Mesendoderm (in vitro differentiated cells): ENCODE data around the gene MATCAP1.
A peak's percentile ranks its signal among the peaks of the same experiment; 100 is the strongest.

Source experiments
- DNase-seq: peaks from one replicate; pipeline ENCODE4 v3.0.0; 2013
- H2AK5ac ChIP-seq: 2 replicates; pipeline ENCODE4 v1.6.1; 2013; ENCODE audit warnings: low read length, inconsistent platforms
- H2BK120ac ChIP-seq: 2 replicates; pipeline ENCODE4 v1.6.1; 2013; ENCODE audit warnings: low read depth, mild to moderate bottlenecking, low read length, moderate library complexity, mixed read lengths
- H2BK15ac ChIP-seq: replicated peaks from 2 replicates; pipeline ENCODE4 v1.6.1; 2013; ENCODE audit warnings: low read depth, mild to moderate bottlenecking, moderate library complexity
- H2BK5ac ChIP-seq: 2 replicates; pipeline ENCODE4 v1.6.1; 2013; ENCODE audit warnings: low read length, inconsistent platforms
- H3K18ac ChIP-seq: 2 replicates; pipeline ENCODE4 v1.6.1; 2013; ENCODE audit warnings: mild to moderate bottlenecking, low read length, mixed read lengths
- H3K23ac ChIP-seq: one replicate; pipeline ENCODE4 v1.6.1; 2013; ENCODE audit warnings: low read length
- H3K27ac ChIP-seq: 2 replicates; pipeline ENCODE4 v1.5.1; 2013; ENCODE audit warnings: low read depth, mild to moderate bottlenecking, inconsistent platforms, low read length, moderate library complexity
- H3K27me3 ChIP-seq: 2 replicates; pipeline ENCODE4 v1.6.1; 2013; ENCODE audit warnings: low read length, control low read depth, mild to moderate bottlenecking, inconsistent platforms; ENCODE audit not compliant: insufficient read depth, poor library complexity
- H3K36me3 ChIP-seq: 2 replicates; pipeline ENCODE4 v1.6.1; 2013; ENCODE audit warnings: low read length, inconsistent platforms; ENCODE audit not compliant: control insufficient read depth, insufficient read depth
- H3K4ac ChIP-seq: one replicate; pipeline ENCODE4 v1.6.1; 2013; ENCODE audit warnings: low read depth, mild to moderate bottlenecking, low read length, moderate library complexity
- H3K4me1 ChIP-seq: 2 replicates; pipeline ENCODE4 v1.6.1; 2013; ENCODE audit warnings: low read depth, low read length, inconsistent platforms; ENCODE audit not compliant: control insufficient read depth
- H3K4me2 ChIP-seq: 2 replicates; pipeline ENCODE4 v1.6.1; 2013; ENCODE audit warnings: low read length
- H3K4me3 ChIP-seq: 2 replicates; pipeline ENCODE4 v1.5.1; 2013; ENCODE audit warnings: mild to moderate bottlenecking, low read length
- H3K56ac ChIP-seq: one replicate; pipeline ENCODE4 v1.6.1; 2013; ENCODE audit warnings: low read length
- H3K79me1 ChIP-seq: 2 replicates; pipeline ENCODE4 v1.6.1; 2013; ENCODE audit warnings: low read length, inconsistent platforms
- H3K79me2 ChIP-seq: 2 replicates; pipeline ENCODE4 v1.6.1; 2013; ENCODE audit warnings: mild to moderate bottlenecking, low read length; ENCODE audit not compliant: control insufficient read depth, insufficient read depth
- H3K9ac ChIP-seq: 2 replicates; pipeline ENCODE4 v1.6.1; 2013; ENCODE audit warnings: low read length, inconsistent platforms
- H4K5ac ChIP-seq: one replicate; pipeline ENCODE4 v1.6.1; 2013; ENCODE audit warnings: low read length
- H4K8ac ChIP-seq: one replicate; pipeline ENCODE4 v1.6.1; 2013; ENCODE audit warnings: low read depth, mild to moderate bottlenecking, control low read depth, low read length, moderate library complexity
- WGBS: extraction: QIAGEN DNeasy Blood & Tissue Kit; methylation state at CpG from one replicate; pipeline ENCODE4 v1.1.7; 2013; ENCODE audit warnings: low lambda C conversion rate, missing lambda C conversion rate; ENCODE audit not compliant: insufficient coverage; ENCODE audit errors: extremely low coverage; 5-methylcytosine and 5-hydroxymethylcytosine counted together

Gene MATCAP1

DNA sequence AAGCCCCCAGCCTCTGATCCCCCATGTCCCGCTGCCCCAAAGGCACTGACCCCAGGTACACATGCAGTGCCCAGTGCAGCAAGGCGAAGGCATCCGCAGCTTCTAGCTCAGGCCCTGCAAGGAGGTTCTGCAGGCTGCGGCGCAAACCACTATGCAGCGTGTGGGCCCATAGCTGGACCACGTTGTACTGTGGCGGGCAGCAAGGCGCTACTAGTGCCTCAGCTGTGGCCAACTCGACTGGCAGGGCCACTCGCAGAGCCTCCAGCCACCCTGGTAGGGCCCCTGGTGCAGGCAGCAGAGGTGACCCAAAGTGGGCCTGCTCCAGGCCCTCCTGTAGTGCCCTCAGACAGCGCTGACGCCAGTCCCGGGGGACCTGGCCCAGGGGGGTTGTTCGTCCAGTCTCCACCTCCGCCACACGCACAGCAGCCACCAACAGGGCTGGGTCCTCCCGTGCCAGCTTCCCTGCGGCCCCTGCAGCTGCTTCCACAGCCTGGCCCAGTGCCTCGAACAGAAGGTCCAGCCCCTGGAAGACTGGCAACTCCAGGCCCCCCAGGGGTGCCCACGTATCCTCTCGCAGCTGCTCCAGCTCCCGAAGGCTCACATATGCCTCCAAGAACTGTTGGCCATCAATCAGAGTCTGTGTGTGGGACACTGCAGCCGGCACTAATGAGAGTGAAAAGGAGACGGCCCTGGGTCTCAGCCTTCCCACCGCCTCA, 3.6 kb upstream of the MATCAP1 start:
- Histone ChIP-seq H3K9ac (no peak overlapping the region), H3K27ac (no peak overlapping the region), H3K36me3 (no peaks in the 10 kb centered on the region), H2AK5ac (no peak overlapping the region), H3K4ac (no peak overlapping the region), H3K18ac (no peak overlapping the region), H3K56ac (no peak overlapping the region), H2BK15ac (no peak overlapping the region), H3K23ac (no peak overlapping the region), H2BK5ac (no peak overlapping the region), H3K4me2 (no peak overlapping the region), H4K5ac (no peak overlapping the region), H3K4me1 (peaks cover 3% of the 10 kb centered on the region), H3K79me2 (peaks cover 3% of the 10 kb centered on the region), H2BK120ac (no peak overlapping the region), H4K8ac (no peak overlapping the region), H3K4me3 (no peak overlapping the region), H3K79me1 (peaks cover 4% of the 10 kb centered on the region), H3K27me3 (no peaks in the 10 kb centered on the region)
- no peak for DNase-seq
- no CpG with 5 or more reads among the region's 26 CpGs for WGBS

DNA sequence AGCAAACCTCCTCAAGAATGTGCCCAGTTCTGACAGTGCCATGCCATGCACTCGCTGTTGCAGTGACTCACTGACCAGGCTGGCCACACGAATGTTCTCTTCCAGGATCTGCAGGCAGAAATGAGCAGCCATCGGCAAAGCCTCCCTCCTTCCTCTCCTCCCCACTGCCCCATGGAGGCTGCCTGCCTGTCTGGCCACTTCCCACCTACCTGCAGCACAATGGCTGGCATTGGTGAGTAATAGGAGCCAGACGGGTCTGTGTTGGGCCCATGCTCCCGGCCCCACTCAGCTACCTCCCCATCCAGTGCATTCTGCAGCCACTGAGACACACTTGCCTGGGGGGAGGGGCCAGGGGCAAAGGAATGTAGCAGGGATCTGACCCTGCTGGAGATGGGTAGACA, 2.8 kb upstream of the MATCAP1 start:
- Histone ChIP-seq H3K79me1 (peaks cover 4% of the 10 kb centered on the region), H3K23ac (no peak overlapping the region), H3K4me3 (no peak overlapping the region), H2BK15ac (no peak overlapping the region), H3K79me2 (no peaks in the 10 kb centered on the region), H3K56ac (peak overlapping the region; percentile 15), H3K4me2 (no peak overlapping the region), H3K27ac (no peak overlapping the region), H3K18ac (no peak overlapping the region), H4K8ac (no peak overlapping the region), H3K4me1 (peaks cover 3% of the 10 kb centered on the region), H3K27me3 (no peaks in the 10 kb centered on the region), H3K9ac (no peak overlapping the region), H2AK5ac (no peak overlapping the region), H3K36me3 (no peaks in the 10 kb centered on the region), H4K5ac (no peak overlapping the region), H3K4ac (no peak overlapping the region), H2BK120ac (no peak overlapping the region), H2BK5ac (no peak overlapping the region)
- peak; percentile 88 for DNase-seq
- whole genome bisulfite sequencing = no CpG with 5 or more reads among the region's 5 CpGs

DNA sequence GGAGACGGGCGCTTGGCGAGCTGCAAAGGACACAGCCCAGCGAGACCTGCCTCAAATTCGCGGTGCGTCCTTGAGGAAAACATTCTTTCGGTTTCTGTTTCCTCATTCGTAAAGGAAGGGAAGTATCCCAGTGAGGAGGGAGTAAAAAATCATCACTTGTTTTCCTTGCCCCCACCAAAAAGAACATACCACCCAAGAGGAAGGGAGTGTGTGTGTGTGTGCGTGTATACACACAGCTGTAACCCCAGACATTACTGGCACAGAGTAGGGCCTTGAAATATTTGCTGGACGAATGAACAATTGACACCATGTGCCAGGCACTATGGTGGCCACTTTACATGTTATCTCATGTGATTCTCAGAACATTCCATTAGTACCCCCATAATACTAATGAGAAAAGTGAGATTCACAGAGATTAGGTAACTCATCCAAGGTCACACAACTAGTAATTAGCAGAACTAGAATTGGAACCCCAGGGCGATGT, 1.9 kb upstream of the MATCAP1 start:
- Histone ChIP-seq H3K9ac (no peak overlapping the region), H4K5ac (no peak overlapping the region), H2BK5ac (no peak overlapping the region), H3K56ac (no peak overlapping the region), H3K79me2 (no peaks in the 10 kb centered on the region), H3K4ac (no peak overlapping the region), H3K79me1 (peaks cover 4% of the 10 kb centered on the region), H3K18ac (no peak overlapping the region), H3K4me2 (no peak overlapping the region), H3K36me3 (no peaks in the 10 kb centered on the region), H3K27me3 (no peaks in the 10 kb centered on the region), H3K4me3 (no peak overlapping the region), H2BK120ac (no peak overlapping the region), H4K8ac (no peak overlapping the region), H2BK15ac (no peak overlapping the region), H3K4me1 (peaks cover 3% of the 10 kb centered on the region), H2AK5ac (no peak overlapping the region), H3K23ac (no peak overlapping the region), H3K27ac (no peak overlapping the region)
- WGBS = no CpG with 5 or more reads among the region's 12 CpGs
- no peak for DNase-seq

DNA sequence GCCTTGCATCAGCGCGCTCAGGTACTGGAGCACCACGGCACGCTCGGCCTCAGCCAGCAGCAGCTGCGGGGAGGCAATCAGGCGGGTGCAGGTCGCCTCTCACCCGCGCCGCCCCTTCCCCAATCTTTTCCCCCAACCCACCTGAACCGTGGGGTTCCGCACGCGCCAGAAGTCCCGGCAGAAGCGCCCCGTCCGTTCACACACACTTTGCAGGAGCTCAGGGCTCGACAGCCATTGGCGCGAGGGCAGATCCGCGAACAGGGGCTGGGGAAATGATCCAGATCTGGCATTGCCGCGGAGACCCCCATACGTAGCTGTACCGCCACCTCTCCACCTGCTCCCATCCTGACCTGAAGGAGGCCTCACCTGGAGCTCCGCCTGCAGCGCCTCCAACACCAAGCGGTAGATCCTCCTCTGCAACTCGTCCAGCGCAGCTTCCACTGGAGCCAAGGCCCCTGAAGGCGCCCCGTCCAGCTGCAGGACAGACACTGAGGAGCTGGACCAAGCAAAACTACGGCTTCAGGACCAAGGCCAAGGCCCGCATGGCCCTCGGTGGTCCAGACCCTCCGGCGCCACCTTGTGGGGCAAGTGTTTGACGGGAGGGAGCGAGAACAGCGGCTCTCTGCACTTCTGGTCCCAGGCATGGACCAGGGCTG, 1.4 kb upstream of the MATCAP1 start:
- H3K27me3 ChIP-seq = no peaks in the 10 kb centered on the region
- H4K8ac ChIP-seq = no peak overlapping the region
- no peak overlapping the region for H2AK5ac ChIP-seq
- DNase-seq = peak; percentile 94
- no peak overlapping the region for H3K18ac ChIP-seq
- H2BK15ac ChIP-seq = no peak overlapping the region
- WGBS = no CpG with 5 or more reads among the region's 43 CpGs
- peaks cover 3% of the 10 kb centered on the region for H3K4me1 ChIP-seq
- H3K23ac ChIP-seq = no peak overlapping the region
- H3K4ac ChIP-seq = no peak overlapping the region
- H3K79me2 ChIP-seq = no peaks in the 10 kb centered on the region
- no peak overlapping the region for H2BK5ac ChIP-seq
- no peak overlapping the region for H3K27ac ChIP-seq
- no peaks in the 10 kb centered on the region for H3K36me3 ChIP-seq
- peaks cover 4% of the 10 kb centered on the region for H3K79me1 ChIP-seq
- no peak overlapping the region for H2BK120ac ChIP-seq
- no peak overlapping the region for H3K4me2 ChIP-seq
- no peak overlapping the region for H3K9ac ChIP-seq
- H4K5ac ChIP-seq = no peak overlapping the region
- no peak overlapping the region for H3K4me3 ChIP-seq
- no peak overlapping the region for H3K56ac ChIP-seq

DNA sequence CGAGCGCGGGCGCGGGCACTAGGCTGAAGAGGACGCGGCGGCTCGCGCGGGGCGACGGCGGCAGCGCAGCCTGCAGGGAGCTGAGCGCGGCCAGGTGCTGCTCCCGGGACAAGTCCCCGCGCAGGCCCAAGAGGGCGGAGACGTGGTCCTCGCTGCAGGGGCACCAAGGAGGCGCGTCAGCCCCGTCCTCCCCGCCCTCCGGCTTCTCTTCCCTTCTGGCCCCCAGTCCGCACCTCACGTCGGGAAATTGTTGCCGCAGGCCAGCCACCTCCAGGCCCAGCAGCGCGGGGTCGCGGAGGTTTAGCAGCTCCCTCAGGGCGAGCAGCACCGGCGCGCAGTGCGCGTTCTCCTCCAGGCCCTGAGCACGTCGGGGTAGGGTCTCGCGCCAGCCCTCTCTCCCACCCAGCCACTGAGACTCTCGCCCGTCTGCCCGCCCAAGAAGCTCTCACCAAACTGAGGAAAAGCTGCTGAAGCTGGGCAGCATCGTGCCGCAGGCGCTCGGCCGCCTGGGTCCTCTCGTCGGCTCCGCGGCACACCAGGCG, 761 bp upstream of the MATCAP1 start:
- H3K4me3 ChIP-seq = peak overlapping the region; percentile 30
- no peak overlapping the region for H4K8ac ChIP-seq
- H2AK5ac ChIP-seq = no peak overlapping the region
- H3K18ac ChIP-seq = no peak overlapping the region
- H3K79me1 ChIP-seq = peaks cover 4% of the 10 kb centered on the region
- H3K56ac ChIP-seq = peak overlapping the region; percentile 65
- peak overlapping the region; percentile 19 for H3K23ac ChIP-seq
- peaks cover 3% of the 10 kb centered on the region for H3K4me1 ChIP-seq
- H3K79me2 ChIP-seq = no peaks in the 10 kb centered on the region
- no peak overlapping the region for H2BK120ac ChIP-seq
- WGBS = no CpG with 5 or more reads among the region's 59 CpGs
- DNase-seq = peak; percentile 36
- H3K4ac ChIP-seq = no peak overlapping the region
- H2BK15ac ChIP-seq = no peak overlapping the region
- no peaks in the 10 kb centered on the region for H3K36me3 ChIP-seq
- H2BK5ac ChIP-seq = no peak overlapping the region
- peak overlapping the region; percentile 69 for H3K9ac ChIP-seq
- no peak overlapping the region for H4K5ac ChIP-seq
- H3K27ac ChIP-seq = no peak overlapping the region
- H3K4me2 ChIP-seq = peak overlapping the region; percentile 92
- no peaks in the 10 kb centered on the region for H3K27me3 ChIP-seq
